Measurements from ENCODE around the gene HCLS1. TPM values are rescaled to one million over a fixed set of nuclear protein-coding genes. Genes with fewer than 3 reads are reported as not detected.

Gene HCLS1
- total RNA-seq (ENCODE audit: unreplicated experiment): 45.8 TPM
- long read RNA-seq, transcript HCLS1-201 (14 exons, 2,000 nt): major isoform, 49 of 58 reads
- long read RNA-seq, partial matches to known transcripts: 2 of 58 reads
- long read RNA-seq, other reads (novel, unspliced or antisense): 5 of 58 reads

GRCh38 chr3:121660356-121661171, at the start of gene HCLS1:
TSS of gene HCLS1 (minus strand) at chr3:121660903. CDS start at chr3:121658347, 2,556 bp downstream.
- Mint-ChIP-seq H3K27ac (ENCODE audit: unreplicated experiment) (peak within 1 kb of the TSS; percentile 92), H3K9me3 (ENCODE audit: unreplicated experiment) (no peaks in the 10 kb centered on the region), H3K4me1 (ENCODE audit: unreplicated experiment) (peaks cover 34% of the 10 kb centered on the region), H3K27me3 (ENCODE audit: unreplicated experiment) (peaks cover 8% of the 10 kb centered on the region), H3K36me3 (ENCODE audit: low read depth, unreplicated experiment) (peaks cover 53% of the 10 kb centered on the region), H3K4me3 (ENCODE audit: unreplicated experiment) (peak within 1 kb of the TSS; percentile 63)
- TF ChIP-seq CTCF (IDR thresholded peaks at IDR 0.05; ENCODE audit: unreplicated experiment): no peak
- DNase-seq (ENCODE audit: low spot score): peak; percentile 21

GRCh38 chr3:121710347-121710746, 49.6 kb upstream of the HCLS1 start:
- TF ChIP-seq CTCF (IDR thresholded peaks at IDR 0.05; ENCODE audit: unreplicated experiment): no peak
- Mint-ChIP-seq H3K36me3 (ENCODE audit: low read depth, unreplicated experiment) (peaks cover 8% of the 10 kb centered on the region), H3K27ac (ENCODE audit: unreplicated experiment) (no peak overlapping the region), H3K27me3 (ENCODE audit: unreplicated experiment) (peaks cover 1% of the 10 kb centered on the region), H3K4me1 (ENCODE audit: unreplicated experiment) (peaks cover 4% of the 10 kb centered on the region), H3K4me3 (ENCODE audit: unreplicated experiment) (no peak overlapping the region), H3K9me3 (ENCODE audit: unreplicated experiment) (no peaks in the 10 kb centered on the region)
- no peak for DNase-seq (ENCODE audit: low spot score)

- Mint-ChIP-seq H3K36me3 (ENCODE audit: low read depth, unreplicated experiment) (peaks cover 7% of the 10 kb centered on the region), H3K27me3 (ENCODE audit: unreplicated experiment) (no peaks in the 10 kb centered on the region), H3K4me3 (ENCODE audit: unreplicated experiment) (no peak overlapping the region), H3K27ac (ENCODE audit: unreplicated experiment) (no peak overlapping the region), H3K4me1 (ENCODE audit: unreplicated experiment) (peaks cover 4% of the 10 kb centered on the region), H3K9me3 (ENCODE audit: unreplicated experiment) (no peaks in the 10 kb centered on the region)
- no peak for TF ChIP-seq CTCF (IDR thresholded peaks at IDR 0.05; ENCODE audit: unreplicated experiment)
- DNase-seq (ENCODE audit: low spot score): no peak
Measured at GRCh38 chr3:121707531-121708273, 47.0 kb upstream of the HCLS1 start.

GRCh38 chr3:121705541-121705940, 44.8 kb upstream of the HCLS1 start:
- TF ChIP-seq CTCF (IDR thresholded peaks at IDR 0.05; ENCODE audit: unreplicated experiment): no peak
- Mint-ChIP-seq H3K4me3 (ENCODE audit: unreplicated experiment) (no peak overlapping the region), H3K9me3 (ENCODE audit: unreplicated experiment) (no peaks in the 10 kb centered on the region), H3K36me3 (ENCODE audit: low read depth, unreplicated experiment) (peaks cover 7% of the 10 kb centered on the region), H3K27me3 (ENCODE audit: unreplicated experiment) (no peaks in the 10 kb centered on the region), H3K27ac (ENCODE audit: unreplicated experiment) (no peak overlapping the region), H3K4me1 (ENCODE audit: unreplicated experiment) (peaks cover 4% of the 10 kb centered on the region)
- DNase-seq (ENCODE audit: low spot score): no peak

All from endothelial cell (in vitro differentiated cells).